CD4-positive, CD25-positive, alpha-beta regulatory T cell (primary cell): ENCODE data around the gene GSTM1. TPM values are rescaled to one million over a fixed set of nuclear protein-coding genes. Genes with fewer than 3 reads are reported as not detected.

Experiments used
- ATAC-seq, 2 donors: fragments of 150-1000 bp; cut with Tn5 transposase; one replicate each; pipeline ENCODE4 v1.10.0; 2021; ENCODE audit warnings: low read depth in 2 of 2, moderate number of reproducible peaks in 2 of 2, moderate library complexity in 1 of 2
- DNase-seq, 3 donors: peaks; one replicate each; pipeline versions ENCODE4 v3.0.0 to v3.0.0-alpha.2; 2012 to 2022; ENCODE audit warnings: mixed read lengths in 1 of 3
- H3K27ac ChIP-seq: one replicate; pipeline ENCODE4 v1.7.0; 2013; ENCODE audit warnings: mild to moderate bottlenecking, low read length; ENCODE audit not compliant: insufficient read depth, poor library complexity, severe bottlenecking
- H3K27me3 ChIP-seq: one replicate; pipeline ENCODE4 v1.7.0; 2013; ENCODE audit warnings: low read length; ENCODE audit not compliant: control insufficient read depth, insufficient read depth
- H3K36me3 ChIP-seq: one replicate; pipeline ENCODE4 v1.7.0; 2013; ENCODE audit warnings: mild to moderate bottlenecking, low read length, moderate library complexity; ENCODE audit not compliant: control insufficient read depth, insufficient read depth
- H3K4me1 ChIP-seq: 2 replicates; pipeline ENCODE4 v1.7.0; 2013; ENCODE audit warnings: mild to moderate bottlenecking, low read length; ENCODE audit not compliant: insufficient read depth, control insufficient read depth, poor library complexity, severe bottlenecking
- H3K4me3 ChIP-seq: one replicate; pipeline ENCODE4 v1.7.0; 2013; ENCODE audit warnings: low read depth, mild to moderate bottlenecking, low read length, moderate library complexity
- H3K9me3 ChIP-seq, 2 experiments: 1 replicate in 1 of 2; 2 replicates in 1 of 2; pipeline ENCODE4 v1.7.0; 2013; ENCODE audit warnings: low read length in 2 of 2, mild to moderate bottlenecking in 1 of 2, moderate library complexity in 1 of 2; ENCODE audit not compliant: control insufficient read depth in 2 of 2
- H3K27ac Mint-ChIP-seq, 3 donors: one replicate each; pipeline ENCODE4 v1.8.0; 2020 to 2022; ENCODE audit warnings: mild to moderate bottlenecking in 3 of 3, mixed read lengths in 3 of 3, moderate library complexity in 2 of 3
- H3K27me3 Mint-ChIP-seq: one replicate; pipeline ENCODE4 v1.8.0; 2022; ENCODE audit warnings: mild to moderate bottlenecking, mixed read lengths
- H3K36me3 Mint-ChIP-seq: one replicate; pipeline ENCODE4 v1.8.0; 2020; ENCODE audit warnings: mixed read lengths
- H3K4me1 Mint-ChIP-seq, 4 donors: one replicate each; pipeline ENCODE4 v1.8.0; 2020 to 2022; ENCODE audit warnings: mixed read lengths in 4 of 4, mild to moderate bottlenecking in 1 of 4
- H3K4me3 Mint-ChIP-seq, 4 donors: one replicate each; pipeline ENCODE4 v1.8.0; 2020 to 2022; ENCODE audit warnings: mild to moderate bottlenecking in 4 of 4, mixed read lengths in 4 of 4, moderate library complexity in 3 of 4
- H3K9me3 Mint-ChIP-seq, 7 donors: one replicate each; pipeline ENCODE4 v1.8.0; 2020 to 2022; ENCODE audit warnings: mixed read lengths in 7 of 7, mild to moderate bottlenecking in 3 of 7, moderate library complexity in 2 of 7
- polyA plus RNA-seq, 4 donors: library from polyadenylated mRNA; unstranded; fragments of 300-500 nt; fragmentation: Illumina TruSeq; gene quantifications; one replicate each; pipeline ENCODE4 v1.2.3, GENCODE V29; 2021
- total RNA-seq: library from RNA; stranded (reverse); gene quantifications from one replicate; pipeline ENCODE4 v1.2.3, GENCODE V29; 2022

The GSTM1 gene
- total and polyA plus RNA-seq, 5 donors from 2014 or later: 18.7 to 123 (median 46.1) TPM; not detected in 1

DNA sequence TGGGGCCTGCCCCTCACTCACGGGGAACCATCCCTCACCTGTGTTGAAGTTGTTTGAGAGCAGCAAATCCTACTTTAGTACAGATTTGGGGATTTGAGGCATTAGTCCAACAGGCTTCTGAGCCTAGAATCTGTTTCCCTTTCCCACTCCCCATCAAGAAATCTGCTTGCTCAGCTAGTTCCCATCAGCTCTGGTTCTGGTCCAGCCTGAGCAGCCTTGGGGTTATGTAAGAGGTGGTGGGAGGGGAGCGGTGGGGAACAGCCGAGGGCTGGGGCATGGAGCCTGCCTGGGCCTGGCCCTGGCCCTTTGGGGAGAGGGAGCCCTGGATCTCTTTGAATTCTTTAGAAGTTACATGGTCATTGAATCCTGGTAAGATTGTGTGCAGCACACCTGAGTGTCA lies 28.5 kb downstream of the GSTM1 start:
- H3K27ac Mint-ChIP-seq: no peak overlapping the region
- H3K4me3 Mint-ChIP-seq: no peak overlapping the region
- no peaks in the 10 kb centered on the region for H3K4me1 Mint-ChIP-seq
- Histone ChIP-seq H3K27me3 (peaks cover 3% of the 10 kb centered on the region), H3K27ac (no peak overlapping the region), H3K36me3 (no peaks in the 10 kb centered on the region), H3K4me1 (no peaks in the 10 kb centered on the region), H3K4me3 (no peak overlapping the region), H3K9me3 (no peaks in the 10 kb centered on the region)
- H3K9me3 Mint-ChIP-seq: peaks cover 0 to 5% (median 0%) of the 10 kb centered on the region in 7 donors
- DNase-seq (no peak), ATAC-seq (no peak)
- peaks cover 21% of the 10 kb centered on the region for H3K27me3 Mint-ChIP-seq
- H3K36me3 Mint-ChIP-seq: no peaks in the 10 kb centered on the region

- no peak overlapping the region for H3K27ac Mint-ChIP-seq
- H3K4me1 Mint-ChIP-seq: no peaks in the 10 kb centered on the region
- Histone ChIP-seq H3K36me3 (no peaks in the 10 kb centered on the region), H3K9me3 (no peaks in the 10 kb centered on the region), H3K4me3 (no peak overlapping the region), H3K27ac (no peak overlapping the region), H3K27me3 (peaks cover 5% of the 10 kb centered on the region), H3K4me1 (no peaks in the 10 kb centered on the region)
- peaks cover 0 to 5% (median 0%) of the 10 kb centered on the region in 7 donors for H3K9me3 Mint-ChIP-seq
- no peaks in the 10 kb centered on the region for H3K36me3 Mint-ChIP-seq
- no peak for DNase-seq
- ATAC-seq: no peak
- no peak overlapping the region for H3K4me3 Mint-ChIP-seq
- H3K27me3 Mint-ChIP-seq: peaks cover 24% of the 10 kb centered on the region
These were observed 29.0 kb downstream of the GSTM1 start for GRCh38 chr1:109716570-109717090.

DNA sequence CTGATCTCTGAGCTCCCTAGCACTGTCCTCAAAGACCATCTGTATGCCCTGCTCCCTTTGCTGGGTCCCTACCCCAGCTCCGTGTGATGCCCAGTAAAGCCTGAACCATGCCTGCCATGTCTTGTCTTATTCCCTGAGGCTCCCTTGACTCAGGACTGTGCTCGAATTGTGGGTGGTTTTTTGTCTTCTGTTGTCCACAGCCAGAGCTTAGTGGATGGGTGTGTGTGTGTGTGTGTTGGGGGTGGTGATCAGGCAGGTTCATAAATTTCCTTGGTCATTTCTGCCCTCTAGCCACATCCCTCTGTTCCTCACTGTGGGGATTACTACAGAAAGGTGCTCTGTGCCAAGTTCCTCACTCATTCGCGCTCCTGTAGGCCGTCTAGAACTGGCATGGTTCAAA lies 30.1 kb downstream of the GSTM1 start:
- no peaks in the 10 kb centered on the region for H3K36me3 ChIP-seq
- H3K4me3 Mint-ChIP-seq: no peak overlapping the region
- no peaks in the 10 kb centered on the region for H3K9me3 ChIP-seq
- no peaks in the 10 kb centered on the region for H3K36me3 Mint-ChIP-seq
- DNase-seq (no peak), ATAC-seq (no peak)
- H3K27ac Mint-ChIP-seq: no peak overlapping the region
- H3K9me3 Mint-ChIP-seq: peaks cover 0 to 2% (median 0%) of the 10 kb centered on the region in 7 donors
- H3K4me1 ChIP-seq: no peaks in the 10 kb centered on the region
- H3K27me3 ChIP-seq: peaks cover 5% of the 10 kb centered on the region
- H3K27me3 Mint-ChIP-seq: peaks cover 27% of the 10 kb centered on the region
- no peaks in the 10 kb centered on the region for H3K4me1 Mint-ChIP-seq
- H3K27ac ChIP-seq: no peak overlapping the region
- H3K4me3 ChIP-seq: no peak overlapping the region

GRCh38 chr1:109718495-109718894 lies 30.9 kb downstream of the GSTM1 start:
- peaks cover 5% of the 10 kb centered on the region for H3K27me3 ChIP-seq
- Mint-ChIP-seq H3K36me3 (no peaks in the 10 kb centered on the region), H3K27ac (no peak overlapping the region), H3K4me3 (no peak overlapping the region), H3K4me1 (no peaks in the 10 kb centered on the region), H3K27me3 (peaks cover 23% of the 10 kb centered on the region), H3K9me3 (peaks cover 0 to 2% (median 0%) of the 10 kb centered on the region in 7 donors)
- no peaks in the 10 kb centered on the region for H3K9me3 ChIP-seq
- H3K36me3 ChIP-seq: no peaks in the 10 kb centered on the region
- ATAC-seq: no peak
- DNase-seq: no peak
- H3K27ac ChIP-seq: no peak overlapping the region
- H3K4me1 ChIP-seq: no peaks in the 10 kb centered on the region
- H3K4me3 ChIP-seq: no peak overlapping the region

DNA sequence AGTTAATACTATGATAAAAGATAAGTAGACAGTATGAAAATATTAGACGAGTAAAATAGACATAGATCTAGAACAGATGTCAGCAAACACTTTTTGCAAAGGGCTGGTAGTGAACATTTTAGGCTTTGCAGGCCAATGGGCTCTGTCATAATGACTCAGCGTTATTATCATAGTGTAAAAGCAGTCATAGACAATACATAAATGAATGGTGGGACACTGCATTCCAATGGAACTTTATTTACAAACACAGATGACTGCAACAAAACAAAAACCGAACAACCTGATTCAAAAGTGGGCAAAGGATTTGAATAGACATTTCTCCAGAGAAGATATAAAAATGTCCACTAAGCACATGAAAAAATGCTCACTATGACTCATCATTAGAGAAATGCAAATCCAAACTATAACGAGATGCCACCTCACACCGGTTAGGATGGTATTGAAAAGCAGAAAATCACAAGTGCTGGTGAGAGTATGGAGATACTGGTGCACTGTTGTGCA lies 31.8 kb downstream of the GSTM1 start:
- Histone ChIP-seq H3K9me3 (no peaks in the 10 kb centered on the region), H3K4me1 (no peaks in the 10 kb centered on the region), H3K27ac (no peak overlapping the region), H3K36me3 (no peaks in the 10 kb centered on the region), H3K27me3 (peaks cover 5% of the 10 kb centered on the region), H3K4me3 (no peak overlapping the region)
- Mint-ChIP-seq H3K4me3 (no peak overlapping the region), H3K9me3 (peaks cover 0 to 1% (median 0%) of the 10 kb centered on the region in 7 donors), H3K36me3 (no peaks in the 10 kb centered on the region), H3K27ac (no peak overlapping the region), H3K4me1 (no peaks in the 10 kb centered on the region), H3K27me3 (peaks cover 15% of the 10 kb centered on the region)
- ATAC-seq (no peak), DNase-seq (peak in 1 of 3 donors; percentile 19)

DNA sequence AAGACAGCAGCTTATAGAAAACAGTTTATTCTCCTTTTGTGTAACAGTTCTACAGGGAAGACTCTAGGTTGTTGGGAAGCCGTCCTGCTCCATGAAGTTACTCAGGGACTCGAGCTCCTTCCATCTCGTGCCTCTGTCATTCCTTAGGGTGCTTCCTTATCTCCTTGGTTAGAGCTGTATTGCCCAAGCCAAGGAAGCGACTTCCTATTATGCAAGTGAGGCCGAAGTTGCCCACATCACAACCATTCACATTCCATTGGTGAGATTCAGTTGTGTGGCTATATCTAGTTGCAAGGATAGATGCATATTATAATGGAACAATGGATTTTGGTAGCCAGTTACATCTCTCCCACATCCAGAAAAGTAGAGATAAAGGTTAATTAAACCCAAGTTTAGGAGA lies 33.4 kb downstream of the GSTM1 start:
- Histone ChIP-seq H3K4me1 (no peaks in the 10 kb centered on the region), H3K36me3 (no peaks in the 10 kb centered on the region), H3K9me3 (no peaks in the 10 kb centered on the region), H3K27me3 (peaks cover 5% of the 10 kb centered on the region), H3K4me3 (no peak overlapping the region), H3K27ac (no peak overlapping the region)
- Mint-ChIP-seq H3K4me1 (no peaks in the 10 kb centered on the region), H3K27me3 (peaks cover 17% of the 10 kb centered on the region), H3K27ac (no peak overlapping the region), H3K36me3 (no peaks in the 10 kb centered on the region), H3K4me3 (no peak overlapping the region), H3K9me3 (no peaks in the 10 kb centered on the region)
- ATAC-seq: no peak
- DNase-seq: no peak

- Mint-ChIP-seq H3K36me3 (no peaks in the 10 kb centered on the region), H3K9me3 (no peaks in the 10 kb centered on the region), H3K27me3 (peaks cover 27% of the 10 kb centered on the region), H3K4me1 (no peaks in the 10 kb centered on the region), H3K27ac (no peak overlapping the region), H3K4me3 (no peak overlapping the region)
- DNase-seq (no peak), ATAC-seq (no peak)
- H3K4me3 ChIP-seq: no peak overlapping the region
- H3K9me3 ChIP-seq: no peaks in the 10 kb centered on the region
- peaks cover 5% of the 10 kb centered on the region for H3K27me3 ChIP-seq
- no peaks in the 10 kb centered on the region for H3K36me3 ChIP-seq
- H3K27ac ChIP-seq: no peak overlapping the region
- H3K4me1 ChIP-seq: no peaks in the 10 kb centered on the region
These were observed 34.4 kb downstream of the GSTM1 start for GRCh38 chr1:109721971-109722370.

DNA sequence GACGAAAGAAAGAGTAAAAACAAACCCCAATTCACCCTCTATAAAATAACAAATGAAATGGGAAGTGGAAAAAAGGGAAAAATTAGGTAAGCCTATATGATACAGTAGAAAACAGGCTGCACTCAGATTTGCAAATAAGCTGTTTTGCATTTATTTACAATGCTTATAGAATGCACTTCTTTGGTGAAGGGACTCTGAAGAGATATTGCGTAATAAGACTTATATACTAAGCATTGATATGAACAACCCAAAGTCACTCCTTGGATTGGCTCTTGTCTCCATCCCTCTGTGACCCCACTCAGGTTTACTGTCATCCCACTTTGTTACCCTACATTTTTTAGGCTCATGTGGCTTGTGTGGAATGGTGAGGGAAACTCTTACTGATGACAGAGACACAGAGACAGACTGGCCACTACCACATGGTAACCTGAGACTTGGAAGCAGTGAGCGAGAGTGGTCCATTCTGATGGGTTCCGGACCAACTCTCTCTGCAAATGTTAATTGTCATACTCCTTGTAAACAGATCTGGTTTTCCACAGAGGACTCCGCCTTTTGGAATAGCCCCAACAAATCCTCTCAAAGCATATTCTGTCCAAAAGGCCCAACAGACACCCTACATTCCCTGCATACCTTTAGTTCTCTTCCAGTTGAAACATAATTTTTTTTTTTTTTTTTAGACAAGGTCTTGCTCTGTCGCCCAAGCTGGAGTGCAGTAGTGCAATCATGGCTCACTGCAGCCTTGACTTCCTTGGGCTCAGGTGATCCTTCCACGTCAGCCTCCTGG lies 35.5 kb downstream of the GSTM1 start:
- H3K27me3 Mint-ChIP-seq: peaks cover 31% of the 10 kb centered on the region
- H3K4me1 Mint-ChIP-seq: no peaks in the 10 kb centered on the region
- Histone ChIP-seq H3K27me3 (peaks cover 5% of the 10 kb centered on the region), H3K4me1 (no peaks in the 10 kb centered on the region), H3K4me3 (no peak overlapping the region), H3K27ac (no peak overlapping the region), H3K9me3 (no peaks in the 10 kb centered on the region), H3K36me3 (no peaks in the 10 kb centered on the region)
- H3K36me3 Mint-ChIP-seq: no peaks in the 10 kb centered on the region
- DNase-seq (no peak), ATAC-seq (no peak)
- H3K27ac Mint-ChIP-seq: no peak overlapping the region
- H3K4me3 Mint-ChIP-seq: no peak overlapping the region
- H3K9me3 Mint-ChIP-seq: no peaks in the 10 kb centered on the region
